GM12873 (cell line): ENCODE data around the gene WWC1.

Source experiments
- TF ChIP-seq, protein P1 (sequence below): IDR thresholded peaks from 2 replicates; pipeline ENCODE4 v1.5.1; 2012; ENCODE audit warnings: low read depth, mild to moderate bottlenecking, moderate library complexity, low read length, control low read depth; ENCODE audit not compliant: insufficient read depth; ENCODE audit errors: missing control alignments

WWC1 gene

GRCh38 chr5:168400429-168401220 is 109.2 kb downstream of the WWC1 start:
- TF ChIP-seq, protein P1, sequence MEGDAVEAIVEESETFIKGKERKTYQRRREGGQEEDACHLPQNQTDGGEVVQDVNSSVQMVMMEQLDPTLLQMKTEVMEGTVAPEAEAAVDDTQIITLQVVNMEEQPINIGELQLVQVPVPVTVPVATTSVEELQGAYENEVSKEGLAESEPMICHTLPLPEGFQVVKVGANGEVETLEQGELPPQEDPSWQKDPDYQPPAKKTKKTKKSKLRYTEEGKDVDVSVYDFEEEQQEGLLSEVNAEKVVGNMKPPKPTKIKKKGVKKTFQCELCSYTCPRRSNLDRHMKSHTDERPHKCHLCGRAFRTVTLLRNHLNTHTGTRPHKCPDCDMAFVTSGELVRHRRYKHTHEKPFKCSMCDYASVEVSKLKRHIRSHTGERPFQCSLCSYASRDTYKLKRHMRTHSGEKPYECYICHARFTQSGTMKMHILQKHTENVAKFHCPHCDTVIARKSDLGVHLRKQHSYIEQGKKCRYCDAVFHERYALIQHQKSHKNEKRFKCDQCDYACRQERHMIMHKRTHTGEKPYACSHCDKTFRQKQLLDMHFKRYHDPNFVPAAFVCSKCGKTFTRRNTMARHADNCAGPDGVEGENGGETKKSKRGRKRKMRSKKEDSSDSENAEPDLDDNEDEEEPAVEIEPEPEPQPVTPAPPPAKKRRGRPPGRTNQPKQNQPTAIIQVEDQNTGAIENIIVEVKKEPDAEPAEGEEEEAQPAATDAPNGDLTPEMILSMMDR: no peak

- TF ChIP-seq, protein P1: no peak
These were observed 109.8 kb downstream of the WWC1 start for GRCh38 chr5:168401226-168401625.

GRCh38 chr5:168401880-168402279 is 110.4 kb downstream of the WWC1 start:
- TF ChIP-seq, protein P1: no peak

DNA sequence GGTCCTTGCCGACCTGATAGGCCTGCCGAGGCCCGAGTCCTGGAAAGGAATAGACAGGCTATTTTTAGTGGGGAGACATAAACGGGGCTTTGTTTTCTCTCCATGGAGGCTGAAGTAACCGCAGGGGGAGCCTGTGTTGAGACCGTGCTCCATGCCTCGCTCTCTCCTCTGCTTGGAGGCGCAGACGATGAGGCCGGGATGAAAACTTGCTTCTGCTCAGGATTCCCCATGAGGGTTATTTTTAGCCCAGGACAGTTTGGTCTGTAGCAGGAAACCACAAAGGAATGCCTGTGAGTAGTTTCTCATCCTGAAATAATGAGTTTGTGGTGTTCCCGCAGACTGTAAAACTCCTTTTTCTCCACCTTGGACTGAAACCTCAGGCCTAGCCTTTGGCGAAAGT is 112.9 kb downstream of the WWC1 start:
- TF ChIP-seq, protein P1: no peak

GRCh38 chr5:168407211-168407610 is 115.8 kb downstream of the WWC1 start:
- TF ChIP-seq, protein P1: no peak

DNA sequence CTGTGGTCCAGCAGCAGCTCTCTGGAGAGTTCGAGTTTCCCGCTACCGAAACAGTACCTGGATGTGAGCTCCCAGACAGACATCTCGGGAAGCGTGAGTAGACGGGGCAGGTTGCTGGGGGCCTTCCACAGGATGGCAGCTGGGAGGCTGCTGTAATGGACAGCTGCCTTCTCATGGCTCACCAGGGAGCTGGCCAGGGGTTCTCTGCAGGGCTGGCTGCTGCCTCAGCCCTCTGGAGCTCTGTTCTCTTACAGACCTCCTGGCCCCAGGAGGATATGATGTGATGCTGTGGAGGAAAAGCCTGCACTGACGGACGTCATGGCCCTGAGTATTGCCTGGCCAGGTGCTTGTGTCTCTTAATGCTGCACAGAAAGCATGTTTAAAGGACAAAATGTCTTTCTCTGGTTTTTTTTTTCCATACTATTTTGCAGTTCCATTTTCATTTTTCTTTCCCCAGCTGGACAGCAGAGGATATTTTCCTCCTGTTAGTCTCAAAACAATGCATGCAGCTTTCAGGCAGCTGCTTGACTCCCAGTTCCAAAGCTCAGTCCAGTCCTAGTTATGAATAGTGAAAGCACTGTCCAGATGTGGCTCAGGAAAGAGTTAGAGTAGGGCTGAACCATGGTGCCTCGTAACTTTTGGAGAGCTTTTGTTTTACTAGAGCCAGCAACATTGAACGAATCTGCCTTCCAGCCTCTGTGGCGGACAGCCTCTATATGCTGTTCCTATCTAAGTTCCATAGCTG is 117.3 kb downstream of the WWC1 start:
- TF ChIP-seq, protein P1: no peak
